Mammary epithelial cell (primary cell): ENCODE data around the gene PRKAA1.

Experiments used
- EZH2 ChIP-seq: IDR thresholded peaks from 2 replicates; pipeline ENCODE4 v1.6.1; 2012; ENCODE audit warnings: low read length, inconsistent platforms, borderline replicate concordance
- TF ChIP-seq, protein P1 (sequence below), 2 donors: IDR thresholded peaks in 1 of 2; conservative IDR thresholded peaks in 1 of 2; 2 replicates each; pipeline ENCODE4 v1.5.1; 2011 to 2012; ENCODE audit warnings: inconsistent platforms in 2 of 2, low read length in 2 of 2, mild to moderate bottlenecking in 2 of 2, control low read depth in 1 of 2, low read depth in 1 of 2; ENCODE audit not compliant: insufficient read depth in 1 of 2; ENCODE audit errors: extremely low read depth in 1 of 2

DNA sequence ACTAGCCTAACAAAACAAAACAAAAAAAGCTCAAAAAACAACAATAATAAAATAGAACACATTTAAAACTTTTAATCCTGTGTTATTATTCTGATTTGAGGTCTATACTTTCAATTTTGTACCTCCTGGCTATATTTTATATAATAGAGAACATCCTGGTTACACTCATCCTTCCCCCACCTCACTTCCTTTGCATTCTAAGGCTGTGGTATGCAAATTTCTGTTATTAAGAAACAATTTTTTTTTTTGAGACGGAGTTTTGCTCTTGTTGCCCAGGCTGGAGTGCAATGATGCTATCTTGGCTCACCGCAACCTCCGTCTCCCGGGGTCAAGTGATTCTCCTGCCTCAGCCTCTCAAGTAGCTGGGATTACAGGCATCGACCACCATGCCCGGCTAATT lies 39.9 kb upstream of the PRKAA1 start:
- TF ChIP-seq, protein P1, sequence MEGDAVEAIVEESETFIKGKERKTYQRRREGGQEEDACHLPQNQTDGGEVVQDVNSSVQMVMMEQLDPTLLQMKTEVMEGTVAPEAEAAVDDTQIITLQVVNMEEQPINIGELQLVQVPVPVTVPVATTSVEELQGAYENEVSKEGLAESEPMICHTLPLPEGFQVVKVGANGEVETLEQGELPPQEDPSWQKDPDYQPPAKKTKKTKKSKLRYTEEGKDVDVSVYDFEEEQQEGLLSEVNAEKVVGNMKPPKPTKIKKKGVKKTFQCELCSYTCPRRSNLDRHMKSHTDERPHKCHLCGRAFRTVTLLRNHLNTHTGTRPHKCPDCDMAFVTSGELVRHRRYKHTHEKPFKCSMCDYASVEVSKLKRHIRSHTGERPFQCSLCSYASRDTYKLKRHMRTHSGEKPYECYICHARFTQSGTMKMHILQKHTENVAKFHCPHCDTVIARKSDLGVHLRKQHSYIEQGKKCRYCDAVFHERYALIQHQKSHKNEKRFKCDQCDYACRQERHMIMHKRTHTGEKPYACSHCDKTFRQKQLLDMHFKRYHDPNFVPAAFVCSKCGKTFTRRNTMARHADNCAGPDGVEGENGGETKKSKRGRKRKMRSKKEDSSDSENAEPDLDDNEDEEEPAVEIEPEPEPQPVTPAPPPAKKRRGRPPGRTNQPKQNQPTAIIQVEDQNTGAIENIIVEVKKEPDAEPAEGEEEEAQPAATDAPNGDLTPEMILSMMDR (conservative IDR thresholded peaks at IDR 0.05 in 1 of 2, IDR thresholded peaks at IDR 0.05 in 1 of 2; ENCODE audit: extremely low read depth in 1 of 2, insufficient read depth in 1 of 2, low read depth in 1 of 2, low read length in 2 of 2) = no peak
- TF ChIP-seq EZH2 = no peak
